ENCODE measurements around the gene NFYA.

GRCh38 chr6:41135062-41135832, 62.5 kb downstream of the NFYA start:
- TF ChIP-seq EZH2 (IDR thresholded peaks at IDR 0.05; ENCODE audit: borderline replicate concordance, insufficient read depth, low read length, poor library complexity, severe bottlenecking) (no peak), CTCF (IDR thresholded peaks at IDR 0.05; ENCODE audit: poor library complexity, severe bottlenecking) (no peak)

All from neural cell (in vitro differentiated cells).